ENCODE data around the gene NANP. TPM values are rescaled to one million over a fixed set of nuclear protein-coding genes. Genes with fewer than 3 reads are reported as not detected.

The NANP gene
- total and polyA plus RNA-seq, 2 of the 13 experiments (the other 11 are each of a cell fraction or from before 2014, with no cell fraction given): 8.9 to 21.5 TPM

DNA sequence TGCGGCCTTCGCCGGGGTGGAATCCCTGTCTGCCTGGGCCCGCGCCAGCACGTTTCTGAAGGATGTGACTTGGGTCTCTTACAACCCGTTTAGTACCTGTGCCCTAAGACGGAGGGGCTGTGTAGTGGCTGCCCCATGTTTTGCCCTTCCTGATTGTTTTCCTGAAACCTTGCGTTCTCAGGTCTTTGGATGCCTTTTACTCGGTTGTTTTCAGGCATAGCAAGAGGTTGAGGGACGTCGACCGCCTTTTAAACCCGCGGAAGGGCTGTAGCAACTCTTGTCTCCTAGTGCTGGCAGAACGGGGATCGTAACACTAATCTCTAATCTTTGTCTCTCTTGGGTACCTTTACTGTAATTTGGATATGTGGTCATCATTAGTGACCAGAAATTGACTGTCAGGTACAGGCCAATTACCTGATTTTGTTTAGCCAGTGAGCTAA is 706 bp upstream of the NANP start (continued):
- TF ChIP-seq CAMTA2 (CRISPR knock-in tag; IDR thresholded peaks at IDR 0.05; ENCODE audit: borderline replicate concordance): no peak
- no peak for TF ChIP-seq TGIF2 (CRISPR knock-in tag; IDR thresholded peaks at IDR 0.05)
- no peak for TF ChIP-seq ZBTB21 (CRISPR knock-in tag; IDR thresholded peaks at IDR 0.05)
- no peak for TF ChIP-seq CREB1 (IDR thresholded peaks at IDR 0.05)
- TF ChIP-seq CREB1 (CRISPR knock-in tag; IDR thresholded peaks at IDR 0.05): no peak
- TF ChIP-seq ZNF556 (CRISPR knock-in tag; IDR thresholded peaks at IDR 0.05; ENCODE audit: borderline replicate concordance): no peak
- TF ChIP-seq TARDBP (CRISPR knock-in tag; IDR thresholded peaks at IDR 0.05): no peak
- no peak for TF ChIP-seq RNF2 (conservative IDR thresholded peaks at IDR 0.05; ENCODE audit: low read depth)
- no peak; the same call in 1 of the 2 replicates for TF ChIP-seq KAT2B (IDR thresholded peaks at IDR 0.05; ENCODE audit: borderline replicate concordance, low read depth, low read length)
- TF ChIP-seq, protein P1, sequence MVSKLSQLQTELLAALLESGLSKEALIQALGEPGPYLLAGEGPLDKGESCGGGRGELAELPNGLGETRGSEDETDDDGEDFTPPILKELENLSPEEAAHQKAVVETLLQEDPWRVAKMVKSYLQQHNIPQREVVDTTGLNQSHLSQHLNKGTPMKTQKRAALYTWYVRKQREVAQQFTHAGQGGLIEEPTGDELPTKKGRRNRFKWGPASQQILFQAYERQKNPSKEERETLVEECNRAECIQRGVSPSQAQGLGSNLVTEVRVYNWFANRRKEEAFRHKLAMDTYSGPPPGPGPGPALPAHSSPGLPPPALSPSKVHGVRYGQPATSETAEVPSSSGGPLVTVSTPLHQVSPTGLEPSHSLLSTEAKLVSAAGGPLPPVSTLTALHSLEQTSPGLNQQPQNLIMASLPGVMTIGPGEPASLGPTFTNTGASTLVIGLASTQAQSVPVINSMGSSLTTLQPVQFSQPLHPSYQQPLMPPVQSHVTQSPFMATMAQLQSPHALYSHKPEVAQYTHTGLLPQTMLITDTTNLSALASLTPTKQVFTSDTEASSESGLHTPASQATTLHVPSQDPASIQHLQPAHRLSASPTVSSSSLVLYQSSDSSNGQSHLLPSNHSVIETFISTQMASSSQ (IDR thresholded peaks at IDR 0.05; ENCODE audit: low read depth): no peak
- TF ChIP-seq, protein P1 (CRISPR knock-in tag; IDR thresholded peaks at IDR 0.05; ENCODE audit: borderline replicate concordance): no peak
- TF ChIP-seq NR2F6 (IDR thresholded peaks at IDR 0.05): no peak
- TF ChIP-seq NR2F6 (CRISPR knock-in tag; IDR thresholded peaks at IDR 0.05): no peak; the same call in none of the 2 replicates
- TF ChIP-seq, protein P2, sequence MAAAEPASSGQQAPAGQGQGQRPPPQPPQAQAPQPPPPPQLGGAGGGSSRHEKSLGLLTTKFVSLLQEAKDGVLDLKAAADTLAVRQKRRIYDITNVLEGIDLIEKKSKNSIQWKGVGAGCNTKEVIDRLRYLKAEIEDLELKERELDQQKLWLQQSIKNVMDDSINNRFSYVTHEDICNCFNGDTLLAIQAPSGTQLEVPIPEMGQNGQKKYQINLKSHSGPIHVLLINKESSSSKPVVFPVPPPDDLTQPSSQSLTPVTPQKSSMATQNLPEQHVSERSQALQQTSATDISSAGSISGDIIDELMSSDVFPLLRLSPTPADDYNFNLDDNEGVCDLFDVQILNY (CRISPR knock-in tag; conservative IDR thresholded peaks at IDR 0.05): no peak
- TF ChIP-seq FOSL1 (CRISPR knock-in tag; IDR thresholded peaks at IDR 0.05; ENCODE audit: borderline replicate concordance): no peak
- no peak for TF ChIP-seq FOXP4 (CRISPR knock-in tag; IDR thresholded peaks at IDR 0.05)
- TF ChIP-seq IKZF5 (CRISPR knock-in tag; IDR thresholded peaks at IDR 0.05): no peak
- TF ChIP-seq RFX3 (CRISPR knock-in tag; IDR thresholded peaks at IDR 0.05): 0 out of 2 replicates have a peak, but pooled peaks have one; percentile 4
- TF ChIP-seq ZNF670 (CRISPR knock-in tag; IDR thresholded peaks at IDR 0.05; ENCODE audit: borderline replicate concordance): no peak
- TF ChIP-seq ZNF451 (CRISPR knock-in tag; IDR thresholded peaks at IDR 0.05): no peak
- no peak for TF ChIP-seq TBP (CRISPR knock-in tag; IDR thresholded peaks at IDR 0.05)
- TF ChIP-seq NR3C1 (CRISPR knock-in tag; IDR thresholded peaks at IDR 0.05): no peak
- TF ChIP-seq ZNF512 (CRISPR knock-in tag; IDR thresholded peaks at IDR 0.05): no peak

Data from HepG2 (cell line).